HL-60/S4 (cell line): ENCODE data around the gene BBS9.
"Not testable (repeated sequence)": the region's sequence is repeated elsewhere in the genome, so short reads cannot be mapped to it uniquely, and the experiment has no call there.

Source experiments
- in situ Hi-C: fragments of 300-500 bp; cut with MboI; formaldehyde crosslinking; loops from 2 replicates; pipeline ENCODE4 v1.14.3; 2022; ENCODE audit warnings: low sequenced_read_pairs

BBS9 gene

GRCh38 chr7:33485747-33486493, 356.6 kb downstream of the BBS9 start:
- in situ Hi-C loops = no loop called here

GRCh38 chr7:33486633-33487032, 357.3 kb downstream of the BBS9 start:
- in situ Hi-C loops = no loop called here

- in situ Hi-C loops = no loop called here
Observed at GRCh38 chr7:33487998-33488682, 358.8 kb downstream of the BBS9 start.

GRCh38 chr7:33494474-33494873, 365.1 kb downstream of the BBS9 start:
- in situ Hi-C loops = no loop called here

- in situ Hi-C loops = no loop called here
Observed at GRCh38 chr7:33495207-33495606, 365.8 kb downstream of the BBS9 start.

GRCh38 chr7:33497051-33497450, 367.7 kb downstream of the BBS9 start:
- in situ Hi-C loops = no loop called here

- in situ Hi-C loops = no loop called here
Observed at GRCh38 chr7:33500703-33501701, 371.6 kb downstream of the BBS9 start.

GRCh38 chr7:33503014-33503413, 373.6 kb downstream of the BBS9 start:
- in situ Hi-C loops = no loop called here

GRCh38 chr7:33503736-33504135, 374.4 kb downstream of the BBS9 start:
- in situ Hi-C loops = no loop called here

GRCh38 chr7:33504266-33504665, 374.9 kb downstream of the BBS9 start:
- in situ Hi-C loops = no loop called here

- in situ Hi-C loops = no loop called here
Observed at GRCh38 chr7:33509206-33509605, 379.8 kb downstream of the BBS9 start.

GRCh38 chr7:33511778-33512177, 382.4 kb downstream of the BBS9 start:
- in situ Hi-C loops = no loop called here

- in situ Hi-C loops = no loop called here
Observed at GRCh38 chr7:33516568-33516967, 387.2 kb downstream of the BBS9 start.

- in situ Hi-C loops = no loop called here
Observed at GRCh38 chr7:33517191-33517590, 387.8 kb downstream of the BBS9 start.

- in situ Hi-C loops = not testable (repeated sequence)
Observed at GRCh38 chr7:33527008-33527407, 397.6 kb downstream of the BBS9 start.

- in situ Hi-C loops = not testable (repeated sequence)
Observed at GRCh38 chr7:33527613-33528012, 398.2 kb downstream of the BBS9 start.

GRCh38 chr7:33529070-33529469, 399.7 kb downstream of the BBS9 start:
- in situ Hi-C loops = no loop called here

- in situ Hi-C loops = no loop called here
Observed at GRCh38 chr7:33530664-33531063, 401.3 kb downstream of the BBS9 start.

GRCh38 chr7:33531888-33532287, 402.5 kb downstream of the BBS9 start:
- in situ Hi-C loops = no loop called here

GRCh38 chr7:33534833-33535232, 405.5 kb downstream of the BBS9 start:
- in situ Hi-C loops = no loop called here

- in situ Hi-C loops = no loop called here
Observed at GRCh38 chr7:33535989-33536388, 406.6 kb downstream of the BBS9 start.
